LNCAP (cell line): Measurements from ENCODE around the gene SLC4A3.

Experiments
- CTCF ChIP-seq: fragments of 450-650 bp; IDR thresholded peaks from 2 replicates; pipeline ENCODE4 v1.5.1; 2017; ENCODE audit warnings: mild to moderate bottlenecking

SLC4A3 gene

DNA sequence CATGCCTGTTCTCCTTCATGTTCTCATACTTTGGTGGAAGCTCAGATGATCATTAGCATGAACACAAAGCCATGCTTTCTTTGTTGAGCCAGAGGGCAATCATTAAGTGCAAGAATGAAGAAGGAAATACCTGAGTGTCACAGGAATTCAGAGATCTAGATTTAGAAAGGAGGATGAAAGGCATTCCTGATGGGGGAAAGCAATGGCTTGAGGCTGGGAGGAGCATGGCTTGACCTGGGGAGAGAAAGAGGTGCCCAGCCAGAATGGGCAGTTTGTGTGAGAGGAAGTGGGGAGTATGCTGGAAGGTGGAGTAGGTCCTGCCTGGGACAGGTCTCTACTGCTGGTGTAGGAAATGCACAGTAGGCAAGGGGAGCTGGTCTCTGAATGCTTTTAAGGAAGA, 35.1 kb downstream of the SLC4A3 start:
- no peak for TF ChIP-seq CTCF

DNA sequence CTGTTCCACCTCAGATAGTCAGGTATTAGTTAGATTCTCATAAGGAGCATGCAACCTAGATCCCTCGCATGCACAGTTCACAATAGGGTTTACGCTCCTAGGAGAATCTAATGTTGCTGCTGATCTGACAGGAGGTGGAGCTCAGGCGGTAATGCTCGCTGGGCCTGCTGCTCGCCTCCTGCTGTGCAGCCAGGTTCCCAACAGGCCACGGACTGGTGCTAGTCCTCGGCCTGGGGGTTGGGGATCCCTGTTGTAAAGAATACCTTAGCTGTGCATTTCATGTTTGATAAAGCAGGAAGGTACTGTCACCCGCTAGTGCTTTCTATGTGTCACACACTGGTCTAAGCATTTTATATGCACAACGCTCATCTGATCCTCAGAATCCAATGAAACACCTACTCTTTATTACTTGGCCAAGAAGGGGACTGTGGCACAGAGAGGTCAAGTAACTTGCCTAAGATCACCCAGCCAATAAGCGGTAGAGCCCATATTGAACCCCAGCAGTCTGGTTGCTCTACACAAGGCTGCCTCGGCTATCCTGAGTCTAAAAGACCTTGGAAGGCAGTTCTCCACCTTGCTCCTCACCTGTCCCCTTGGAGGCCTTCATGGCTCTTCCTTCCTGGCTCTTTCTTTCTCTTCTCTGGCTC, 35.8 kb downstream of the SLC4A3 start:
- TF ChIP-seq CTCF = no peak

DNA sequence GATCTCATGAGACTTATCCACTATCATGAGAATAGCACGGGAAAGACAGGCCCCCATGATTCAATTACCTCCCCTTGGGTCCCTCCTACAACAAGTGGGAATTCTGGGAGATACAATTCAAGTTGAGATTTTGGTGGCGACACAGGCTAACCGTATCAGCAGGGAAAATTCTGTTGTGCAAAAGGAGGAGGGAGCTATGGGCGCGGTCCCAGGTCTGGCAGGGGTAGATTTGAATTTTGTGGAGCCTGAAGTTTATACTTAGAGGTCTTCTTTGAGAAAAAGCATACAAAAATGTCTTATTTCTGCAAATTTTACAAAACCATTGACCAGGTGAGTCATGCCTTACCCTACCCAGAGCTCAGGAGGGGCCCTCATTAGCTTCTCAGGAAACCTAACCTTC, 36.6 kb downstream of the SLC4A3 start:
- TF ChIP-seq CTCF = no peak

- TF ChIP-seq CTCF = no peak
Observed at GRCh38 chr2:219664944-219665343, 37.5 kb downstream of the SLC4A3 start.

DNA sequence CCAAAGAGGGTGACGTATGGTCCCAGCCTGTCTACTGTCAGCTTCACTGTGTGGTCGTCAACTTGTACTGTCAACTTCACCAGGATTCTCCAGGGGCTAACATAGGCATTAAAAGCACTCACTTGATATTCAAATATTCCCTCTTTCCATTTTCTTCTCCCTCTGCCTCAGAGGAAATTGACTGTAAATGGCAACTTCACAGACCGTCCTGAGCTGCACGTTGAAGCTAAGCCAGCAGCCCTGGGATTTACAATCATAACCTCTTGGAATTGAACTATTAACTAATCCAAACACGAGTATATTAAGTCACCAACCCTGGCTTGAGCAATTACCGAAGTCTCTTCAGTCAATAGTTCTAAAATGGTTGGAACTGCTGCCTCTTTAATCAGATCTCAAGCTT, 38.5 kb downstream of the SLC4A3 start:
- no peak for TF ChIP-seq CTCF

DNA sequence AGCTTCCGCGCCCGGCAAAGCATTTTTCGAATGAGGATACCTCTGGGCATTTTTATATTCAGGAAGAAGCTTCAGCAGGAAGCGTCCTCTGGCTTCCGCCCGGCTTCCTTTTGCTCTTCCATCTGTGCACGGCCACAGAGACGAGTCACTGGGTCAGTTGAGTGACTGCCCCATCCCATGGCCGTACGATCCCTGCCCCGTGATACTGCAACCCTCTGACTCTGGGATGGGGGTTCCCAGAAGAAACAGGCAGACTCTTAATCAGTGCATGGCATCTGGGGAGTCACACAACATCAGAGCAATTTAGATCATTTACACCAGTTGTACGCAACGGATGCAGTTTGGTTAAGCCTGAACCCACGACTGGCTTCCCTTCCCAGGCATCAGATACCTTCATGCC, 40.9 kb downstream of the SLC4A3 start:
- no peak for TF ChIP-seq CTCF

GRCh38 chr2:219670386-219670785, 43.0 kb downstream of the SLC4A3 start:
- TF ChIP-seq CTCF = no peak

DNA sequence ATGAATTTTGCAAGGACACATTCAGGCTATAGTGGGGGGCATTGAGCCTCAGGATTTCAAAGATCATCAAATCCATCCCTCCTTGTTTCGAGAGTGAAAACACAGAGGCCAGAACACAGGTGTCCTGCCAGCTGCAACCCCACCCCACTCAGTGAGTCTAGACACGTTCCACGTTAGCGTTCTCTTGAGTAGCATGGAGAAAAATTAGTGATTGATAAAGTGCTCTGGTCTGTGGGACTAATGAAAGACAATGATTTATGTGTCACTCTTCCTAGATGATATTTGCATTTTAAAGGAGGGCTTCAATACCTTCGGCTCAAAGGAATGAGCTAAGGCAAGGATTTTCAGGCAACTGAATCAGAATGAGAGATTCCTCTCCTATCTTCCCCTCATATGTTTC, 43.8 kb downstream of the SLC4A3 start:
- no peak for TF ChIP-seq CTCF
